Right atrium auricular region (tissue), 2 donors: ENCODE measurements around the gene METTL26. TPM values are rescaled to one million over a fixed set of nuclear protein-coding genes. Genes with fewer than 3 reads are reported as not detected.

Experiments
- DNase-seq: peaks from one replicate; pipeline ENCODE4 v3.0.0-alpha.2; 2019; ENCODE audit warnings: low spot score
- H3K27ac ChIP-seq, 2 donors: fragments of 200-600 bp; sonication (generic); 1 replicate in 1 of 2; 2 replicates in 1 of 2; pipeline ENCODE4 v1.5.1; 2016 to 2019
- H3K27me3 ChIP-seq, 2 donors: fragments of 200-600 bp; sonication (generic); one replicate each; pipeline versions ENCODE4 v1.5.1 to v1.6.0; 2017 to 2019
- H3K36me3 ChIP-seq: fragments of 200-600 bp; sonication (generic); one replicate; pipeline ENCODE4 v1.5.1; 2016
- H3K4me1 ChIP-seq, 2 donors: fragments of 200-600 bp; sonication (generic); one replicate each; pipeline versions ENCODE4 v1.5.1 to v1.6.0; 2017 to 2019
- H3K4me3 ChIP-seq, 2 donors: fragments of 200-600 bp; sonication (generic); 1 replicate in 1 of 2; 2 replicates in 1 of 2; pipeline ENCODE4 v1.5.1; 2017 to 2019; ENCODE audit warnings: mild to moderate bottlenecking in 1 of 2, moderate library complexity in 1 of 2
- H3K9me3 ChIP-seq, 2 donors: fragments of 200-600 bp; sonication (generic); one replicate each; pipeline ENCODE4 v1.5.1; 2019
- CTCF ChIP-seq, 2 donors: fragments of 200-600 bp; sonication (generic); IDR thresholded peaks; one replicate each; pipeline ENCODE4 v1.5.1; 2019; ENCODE audit warnings: antibody characterized with exemption in 2 of 2
- total RNA-seq, 2 donors: library from RNA; depleted of rRNA; stranded (reverse); fragments of >200 nt; gene quantifications; one replicate each; pipeline ENCODE4 v1.1.0, GENCODE V29; 2016

METTL26 gene
- total RNA-seq, 2 donors from 2014 or later: 103 to 137 TPM

- H3K27me3 ChIP-seq: no peaks in the 10 kb centered on the region
- H3K27ac ChIP-seq: no peak overlapping the region
- no peaks in the 10 kb centered on the region for H3K9me3 ChIP-seq
- DNase-seq: no peak
- H3K36me3 ChIP-seq: no peaks in the 10 kb centered on the region
- no peaks in the 10 kb centered on the region for H3K4me1 ChIP-seq
- no peak for TF ChIP-seq CTCF (IDR thresholded peaks at IDR 0.05)
- no peak overlapping the region for H3K4me3 ChIP-seq
Observed at GRCh38 chr16:616733-617586, 19.1 kb downstream of the METTL26 start.

GRCh38 chr16:615122-615521, 21.0 kb downstream of the METTL26 start:
- Histone ChIP-seq H3K4me1 (peaks cover 0 to 11% of the 10 kb centered on the region in 2 donors), H3K9me3 (no peaks in the 10 kb centered on the region), H3K36me3 (no peaks in the 10 kb centered on the region), H3K4me3 (no peak overlapping the region), H3K27ac (no peak overlapping the region), H3K27me3 (no peaks in the 10 kb centered on the region)
- TF ChIP-seq CTCF (IDR thresholded peaks at IDR 0.05): no peak
- no peak for DNase-seq

DNA sequence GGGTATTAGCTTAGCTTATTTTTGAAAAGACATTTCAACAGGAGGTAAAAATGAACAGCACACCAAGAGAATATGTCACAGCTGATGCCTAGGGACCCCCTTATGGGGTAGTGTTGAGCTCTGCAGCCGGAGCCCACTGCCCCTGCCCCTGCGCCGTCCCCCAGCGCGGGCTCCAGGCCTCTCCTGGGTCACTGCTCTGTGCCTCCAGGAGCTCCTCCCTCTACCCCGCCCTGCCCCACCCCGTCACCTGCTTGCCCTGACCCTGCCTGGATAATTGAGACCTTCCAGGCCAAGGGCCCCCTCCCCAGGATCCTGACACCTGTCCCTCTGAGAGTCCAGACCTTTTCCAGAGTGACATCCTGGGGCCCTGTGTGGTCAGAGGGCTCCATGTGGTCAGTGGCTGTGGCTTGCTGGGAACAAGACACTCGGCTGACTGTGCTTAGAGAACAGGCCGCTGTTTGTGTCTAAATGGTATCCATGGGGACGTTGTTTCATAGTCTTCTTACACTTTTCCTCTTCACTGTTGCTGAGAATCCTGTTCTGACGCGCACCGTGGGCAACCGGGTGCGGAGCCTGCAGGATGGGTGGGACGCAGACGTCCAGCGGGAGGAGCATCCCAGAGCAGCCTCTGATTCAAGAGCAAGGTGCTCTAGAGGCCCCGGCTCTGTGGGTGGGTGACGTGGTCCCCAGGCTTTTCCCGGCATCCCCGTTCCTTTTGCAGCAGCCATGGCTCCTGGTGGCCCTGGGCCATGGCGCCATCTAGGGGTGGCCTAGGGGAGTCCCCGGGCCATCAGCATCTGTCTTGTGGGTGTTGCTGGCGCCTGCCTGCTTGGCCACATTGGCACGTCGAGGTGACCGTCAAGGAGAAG, 25.4 kb downstream of the METTL26 start:
- Histone ChIP-seq H3K36me3 (no peaks in the 10 kb centered on the region), H3K9me3 (no peaks in the 10 kb centered on the region), H3K4me1 (peaks cover 0 to 15% of the 10 kb centered on the region in 2 donors), H3K4me3 (no peak overlapping the region), H3K27me3 (no peaks in the 10 kb centered on the region), H3K27ac (no peak overlapping the region)
- DNase-seq: no peak
- peak; percentile 63 to 72 for TF ChIP-seq CTCF (IDR thresholded peaks at IDR 0.05)

DNA sequence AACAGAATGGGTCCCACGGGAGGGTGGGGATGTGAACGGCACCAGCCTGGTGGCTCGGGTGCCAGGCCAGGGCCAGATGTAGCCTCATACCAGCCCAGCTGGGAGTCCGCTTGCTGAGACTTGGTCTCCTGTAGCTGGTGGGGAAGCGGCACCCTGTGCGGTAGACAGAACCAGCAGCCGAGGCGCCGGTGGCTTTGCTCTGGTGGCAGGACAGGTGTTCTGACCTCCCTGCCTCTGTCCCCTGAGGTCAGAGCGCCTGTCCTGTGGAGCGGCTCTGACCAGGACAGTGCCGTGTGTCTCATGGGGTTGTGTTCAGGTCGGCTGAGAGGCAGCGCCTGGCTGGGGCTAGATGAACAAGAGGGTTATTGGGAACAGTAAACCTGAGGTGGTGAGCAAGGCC, 26.1 kb downstream of the METTL26 start:
- TF ChIP-seq CTCF (IDR thresholded peaks at IDR 0.05): no peak
- no peaks in the 10 kb centered on the region for H3K36me3 ChIP-seq
- no peak overlapping the region for H3K27ac ChIP-seq
- H3K4me3 ChIP-seq: no peak overlapping the region
- peaks cover 0 to 15% of the 10 kb centered on the region in 2 donors for H3K4me1 ChIP-seq
- no peaks in the 10 kb centered on the region for H3K27me3 ChIP-seq
- H3K9me3 ChIP-seq: no peaks in the 10 kb centered on the region
- no peak for DNase-seq

DNA sequence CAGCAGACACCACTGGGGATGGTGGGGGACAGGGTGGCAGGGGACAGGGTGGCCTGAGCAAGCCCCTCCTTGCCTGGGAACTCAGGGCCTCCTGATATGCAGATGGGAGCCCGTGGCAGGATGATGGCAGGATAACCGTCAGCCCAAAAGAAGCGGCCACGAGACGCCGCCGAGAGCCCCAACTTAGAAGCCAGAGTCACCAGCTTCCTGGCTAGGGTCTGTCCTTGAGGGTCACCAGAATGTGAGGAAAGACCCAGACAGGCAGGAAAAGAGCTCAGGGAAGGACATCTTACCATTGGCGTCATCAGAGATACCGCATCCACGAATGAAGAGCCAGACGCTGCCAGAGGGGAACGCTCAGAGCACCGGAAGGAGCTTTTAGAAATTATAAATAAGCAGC, 26.8 kb downstream of the METTL26 start:
- Histone ChIP-seq H3K4me1 (peaks cover 0 to 15% of the 10 kb centered on the region in 2 donors), H3K27me3 (no peaks in the 10 kb centered on the region), H3K36me3 (no peaks in the 10 kb centered on the region), H3K27ac (no peak overlapping the region), H3K9me3 (no peaks in the 10 kb centered on the region), H3K4me3 (no peak overlapping the region)
- DNase-seq: no peak
- no peak for TF ChIP-seq CTCF (IDR thresholded peaks at IDR 0.05)
